Fibroblast of the conjunctiva (primary cell): ENCODE measurements around the gene HYAL1.
A peak's percentile ranks its signal among the peaks of the same experiment; 100 is the strongest.
"Not testable (repeated sequence)": the region's sequence is repeated elsewhere in the genome, so short reads cannot be mapped to it uniquely, and the experiment has no call there.

ENCODE experiments used
- DNase-seq: peaks from one replicate; pipeline ENCODE4 v3.0.0-alpha.2; 2010; ENCODE audit warnings: low read depth

The HYAL1 gene

DNA sequence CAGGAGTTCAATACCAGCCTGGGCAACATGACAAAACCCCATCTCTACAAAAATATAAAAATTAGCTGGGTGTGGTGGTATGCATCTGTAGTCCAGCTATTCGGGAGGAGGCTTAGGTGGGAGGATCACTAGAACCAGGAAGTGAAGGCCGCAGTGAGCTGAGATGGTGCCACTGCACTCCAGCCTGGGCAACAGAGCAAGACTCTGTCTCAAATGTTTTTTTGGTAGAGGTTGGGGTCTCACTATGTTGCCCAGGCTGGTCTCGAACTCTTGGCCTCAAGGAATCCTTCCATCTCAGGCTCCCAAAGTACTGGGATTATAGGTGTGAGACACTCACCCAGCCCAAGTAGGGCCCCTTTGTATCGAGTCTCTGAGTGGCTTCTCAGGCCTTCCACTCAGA, 9.3 kb downstream of the HYAL1 start:
- no peak for DNase-seq

GRCh38 chr3:50293079-50293801, 10.1 kb downstream of the HYAL1 start:
- no peak for DNase-seq

DNA sequence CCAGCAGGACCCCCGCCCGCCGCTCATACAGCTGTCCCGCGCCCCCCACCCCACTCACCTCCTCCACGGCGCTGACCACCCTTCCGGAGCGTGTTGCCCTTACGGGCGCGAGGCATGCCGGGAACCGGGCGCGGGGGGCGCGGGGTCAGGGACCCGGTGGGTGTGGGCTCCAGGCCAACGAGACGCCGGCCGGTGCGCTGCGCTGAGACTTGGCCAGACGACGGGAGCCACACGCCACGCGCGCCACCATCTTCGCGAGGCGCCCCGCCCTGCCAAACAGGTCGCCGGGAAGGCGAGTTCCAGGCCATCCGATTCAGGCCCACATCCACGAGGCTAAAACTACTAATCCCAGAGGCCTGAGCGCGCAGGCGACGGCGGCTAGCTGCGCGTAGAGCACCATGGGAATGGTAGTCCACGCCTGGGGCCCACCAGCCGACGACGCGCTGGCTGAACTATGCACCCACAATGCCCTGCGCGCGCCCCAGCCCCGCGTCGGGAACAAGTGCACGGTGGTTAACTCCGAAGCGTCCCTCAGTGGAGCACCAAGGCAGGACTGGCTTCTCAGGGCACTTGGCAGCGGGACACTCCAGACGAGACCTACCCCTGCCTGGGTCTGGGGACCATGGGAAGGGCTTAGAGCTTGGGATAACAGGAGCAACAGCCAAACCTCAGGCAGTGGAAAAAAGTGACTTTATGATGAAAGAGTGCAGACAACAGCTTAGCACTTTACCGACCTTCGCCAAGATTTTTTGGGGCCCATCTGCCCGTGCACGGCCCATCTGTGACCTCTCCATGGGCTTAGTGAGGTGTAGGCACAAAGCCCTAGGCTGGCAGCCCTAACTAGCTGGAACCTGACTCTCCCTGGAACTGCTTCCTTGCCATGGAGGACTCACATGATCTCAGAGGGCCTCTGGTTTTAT, 11.0 kb downstream of the HYAL1 start, which contains the start of gene IFRD2:
IFRD2 (minus strand) TSS at position 271 of the 920 bp plus-strand sequence; CDS start at position 116, 155 bp downstream.
- DNase-seq, result peak; percentile 94

- DNase-seq, result no peak
Measured at GRCh38 chr3:50290161-50290641, 13.2 kb downstream of the HYAL1 start.

GRCh38 chr3:50289130-50289529, 14.2 kb downstream of the HYAL1 start:
- no peak for DNase-seq

- no peak for DNase-seq
Measured at GRCh38 chr3:50288387-50289007, 14.9 kb downstream of the HYAL1 start.

DNA sequence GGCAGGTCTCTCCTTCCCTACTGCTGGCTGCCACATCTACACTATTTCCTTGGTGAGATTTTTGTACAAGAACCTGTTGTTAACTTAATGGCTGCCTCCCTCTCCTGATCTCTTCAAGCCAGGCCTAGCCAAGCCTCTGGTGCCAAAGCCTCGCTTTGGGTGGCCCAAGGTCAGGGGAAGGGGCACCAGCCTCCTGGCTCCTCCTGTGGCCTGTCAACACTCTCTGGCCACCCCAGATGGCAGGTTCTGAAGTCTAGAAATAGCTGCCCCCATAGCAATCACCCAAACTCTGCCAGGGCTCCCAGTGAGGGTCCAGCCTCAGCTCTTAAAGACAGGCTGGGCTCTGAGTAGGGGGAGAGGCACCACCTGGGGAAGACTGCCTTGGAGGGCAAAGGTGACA, 16.1 kb downstream of the HYAL1 start:
- DNase-seq, result no peak

DNA sequence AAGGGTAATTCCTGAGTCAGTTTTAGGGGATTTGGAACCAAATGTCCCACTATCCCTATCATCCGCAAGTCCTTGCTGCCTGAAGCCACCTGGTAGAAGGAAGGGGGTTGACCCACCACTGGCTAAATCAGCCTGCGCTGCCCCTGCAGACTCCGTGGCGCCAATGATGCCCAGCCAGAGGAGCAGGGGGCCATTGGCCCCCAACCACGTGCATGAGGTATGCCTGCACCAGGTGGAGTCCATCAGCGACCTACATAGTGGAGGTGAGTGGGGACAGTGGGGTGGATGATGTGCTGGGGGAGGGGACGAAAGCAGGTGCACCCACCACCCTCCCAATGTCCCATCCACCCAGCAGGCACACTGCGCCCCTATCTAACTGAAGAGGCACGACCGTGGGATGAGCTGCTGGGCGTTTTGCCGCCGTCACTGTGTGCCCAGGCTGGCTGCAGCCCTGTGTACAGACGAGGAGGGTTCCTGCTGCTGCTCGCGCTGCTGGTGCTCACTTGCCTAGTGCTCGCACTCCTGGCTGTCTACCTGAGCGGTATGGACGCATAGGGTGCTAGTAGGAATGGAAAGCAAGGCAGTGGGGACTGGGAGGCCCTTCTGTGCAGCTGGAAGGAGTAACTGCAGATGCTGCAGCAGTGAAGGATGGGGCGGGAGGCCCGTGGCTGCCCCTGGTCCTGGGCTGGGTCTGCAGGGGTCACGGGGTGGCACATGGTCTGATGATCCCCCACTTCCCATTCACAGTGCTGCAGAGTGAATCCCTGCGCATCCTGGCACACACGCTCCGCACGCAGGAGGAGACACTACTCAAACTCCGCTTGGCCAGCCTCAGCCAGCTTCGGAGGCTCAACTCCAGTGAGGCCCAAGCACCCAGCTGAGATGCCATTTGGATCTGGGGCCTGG, 16.8 kb downstream of the HYAL1 start:
- no peak for DNase-seq

- not testable (repeated sequence) for DNase-seq
Measured at GRCh38 chr3:50284121-50284520, 19.3 kb downstream of the HYAL1 start.

DNA sequence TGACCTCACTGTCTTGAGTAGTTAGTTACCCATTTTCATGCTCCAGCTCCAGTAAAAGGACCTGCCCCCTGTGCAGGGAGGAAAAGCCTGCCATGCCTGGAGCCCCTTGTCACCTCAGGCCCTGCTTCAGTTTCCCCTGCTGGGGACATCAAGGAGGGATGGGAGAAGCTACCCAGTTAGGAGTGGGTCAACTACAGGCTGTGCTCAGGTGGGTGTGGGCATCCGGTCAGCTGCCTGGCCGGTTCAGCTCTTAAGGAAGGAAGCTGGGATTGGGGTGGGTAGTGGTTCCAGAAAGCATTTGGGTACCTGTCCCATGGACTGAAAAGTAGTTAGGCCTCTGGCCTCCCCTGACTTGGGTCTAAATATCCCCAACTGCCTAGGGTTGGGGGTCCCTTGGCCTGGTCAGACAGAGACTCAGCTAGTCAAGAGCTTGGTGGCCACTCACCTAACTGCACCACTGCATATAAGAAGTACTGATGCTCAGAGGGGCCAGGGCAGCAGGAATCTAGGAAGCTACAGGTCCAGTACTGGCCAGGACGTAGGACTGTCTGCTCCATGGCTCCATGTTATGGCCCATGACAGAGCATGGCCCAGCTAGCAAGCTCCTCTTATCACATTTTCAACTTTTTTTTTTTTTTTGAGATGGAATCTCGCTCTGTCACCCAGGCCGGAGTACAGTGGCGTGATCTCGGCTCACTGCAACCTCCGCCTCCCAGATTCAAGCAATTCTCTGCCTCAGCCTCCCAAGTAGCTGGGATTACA, 23.9 kb downstream of the HYAL1 start:
- no peak for DNase-seq

- no peak for DNase-seq
Measured at GRCh38 chr3:50278880-50279224, 24.5 kb downstream of the HYAL1 start, which contains the start of gene LSMEM2. Gene LSMEM2, plus strand, starts transcription at chr3:50279087. Its CDS starts 27 bp downstream, at chr3:50279114.

- no peak for DNase-seq
Measured at GRCh38 chr3:50278123-50278879, 25.1 kb downstream of the HYAL1 start.

GRCh38 chr3:50276762-50277101, 26.6 kb downstream of the HYAL1 start:
- DNase-seq, result no peak

GRCh38 chr3:50275996-50276761, 27.2 kb downstream of the HYAL1 start:
- DNase-seq, result no peak

GRCh38 chr3:50275141-50275995, 28.0 kb downstream of the HYAL1 start:
- DNase-seq, result no peak

DNA sequence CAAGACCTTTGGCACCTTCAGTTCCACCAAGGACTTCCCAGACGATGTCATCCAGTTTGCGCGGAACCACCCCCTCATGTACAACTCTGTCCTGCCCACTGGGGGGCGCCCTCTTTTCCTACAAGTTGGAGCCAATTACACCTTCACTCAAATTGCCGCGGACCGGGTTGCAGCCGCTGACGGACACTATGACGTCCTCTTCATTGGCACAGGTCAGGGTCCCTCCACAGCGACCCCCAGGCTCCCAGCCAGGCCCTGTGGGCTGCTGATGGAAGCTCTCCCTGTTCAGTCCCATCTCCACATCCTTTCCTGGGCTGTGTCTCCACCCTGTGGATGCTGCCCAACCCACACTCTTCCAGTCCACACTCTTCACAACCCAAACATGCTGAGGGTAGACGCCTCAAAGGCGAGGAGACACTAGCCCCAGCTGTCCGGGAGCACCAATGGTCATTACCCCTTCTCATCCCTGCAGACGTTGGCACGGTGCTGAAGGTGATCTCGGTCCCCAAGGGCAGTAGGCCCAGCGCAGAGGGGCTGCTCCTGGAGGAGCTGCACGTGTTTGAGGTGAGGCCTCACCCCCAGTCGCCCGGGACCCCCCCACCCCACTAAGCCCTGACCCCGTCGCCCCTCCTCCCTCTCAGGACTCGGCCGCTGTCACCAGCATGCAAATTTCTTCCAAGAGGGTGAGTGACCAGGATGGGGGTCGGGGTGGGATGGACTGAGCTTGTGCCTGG, 28.8 kb downstream of the HYAL1 start:
- no peak for DNase-seq

DNA sequence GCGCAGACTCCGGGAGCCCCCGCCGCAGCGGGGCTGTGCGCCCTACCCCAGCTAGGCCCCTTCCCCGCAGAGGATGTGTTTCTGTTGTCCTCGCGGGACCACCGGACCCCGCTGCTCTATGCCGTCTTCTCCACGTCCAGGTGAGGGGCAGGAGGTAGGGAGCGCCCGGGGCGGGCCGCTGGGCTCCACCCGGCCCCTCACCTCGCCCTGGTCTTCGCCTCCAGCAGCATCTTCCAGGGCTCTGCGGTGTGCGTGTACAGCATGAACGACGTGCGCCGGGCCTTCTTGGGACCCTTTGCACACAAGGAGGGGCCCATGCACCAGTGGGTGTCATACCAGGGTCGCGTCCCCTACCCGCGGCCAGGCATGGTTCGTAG, 29.7 kb downstream of the HYAL1 start:
- no peak for DNase-seq
